Liver (tissue), 3 donors: ENCODE measurements around the gene UGT1A8.
A peak's percentile ranks its signal among the peaks of the same experiment; 100 is the strongest.

Experiments used
- ATF3 ChIP-seq: IDR thresholded peaks from 2 replicates; pipeline ENCODE4 v1.6.1; 2016; ENCODE audit warnings: antibody characterized with exemption
- CTCF ChIP-seq: fragments of 150-350 bp; IDR thresholded peaks from 2 replicates; pipeline ENCODE4 v1.5.1; 2017; ENCODE audit warnings: improper control_type of control experiment, low read depth, low read length; ENCODE audit not compliant: missing input control
- EGR1 ChIP-seq, 2 donors: IDR thresholded peaks; 2 replicates each; pipeline ENCODE4 v1.6.1; 2016 to 2018; ENCODE audit warnings: antibody characterized with exemption in 2 of 2, low read depth in 2 of 2
- GABPA ChIP-seq, 2 donors: IDR thresholded peaks in 1 of 2; conservative IDR thresholded peaks in 1 of 2; 2 replicates each; pipeline ENCODE4 v1.6.1; 2016; ENCODE audit warnings: antibody characterized with exemption in 2 of 2, mild to moderate bottlenecking in 1 of 2, moderate library complexity in 1 of 2
- RAD21 ChIP-seq, 2 donors: IDR thresholded peaks; 2 replicates each; pipeline ENCODE4 v1.6.1; 2016; ENCODE audit warnings: antibody characterized with exemption in 2 of 2, mild to moderate bottlenecking in 2 of 2
- SP1 ChIP-seq: IDR thresholded peaks from 2 replicates; pipeline ENCODE4 v1.6.1; 2018; ENCODE audit warnings: antibody characterized with exemption, mild to moderate bottlenecking
- TAF1 ChIP-seq: conservative IDR thresholded peaks from 2 replicates; pipeline ENCODE4 v1.6.1; 2016; ENCODE audit warnings: antibody characterized with exemption, mild to moderate bottlenecking
- donor health status: healthy.
- donor health status: healthy.

GRCh38 chr2:233756429-233757081 is 139.1 kb downstream of the UGT1A8 start:
- no peak for TF ChIP-seq CTCF
- peak; percentile 49 for TF ChIP-seq TAF1
- no peak for TF ChIP-seq EGR1 (IDR thresholded peaks at IDR 0.05; ENCODE audit: low read depth in 2 of 2)
- TF ChIP-seq SP1 = peak; percentile 100
- peak; percentile 50 to 62 for TF ChIP-seq RAD21 (IDR thresholded peaks at IDR 0.05)
- TF ChIP-seq GABPA (IDR thresholded peaks at IDR 0.05 in 1 of 2, conservative IDR thresholded peaks at IDR 0.05 in 1 of 2) = no peak
- peak; percentile 81 for TF ChIP-seq ATF3
